HEK293T (cell line): ENCODE data around the gene CLIC3.

Source experiments
- CTCF ChIA-PET: fragments of 350-600 bp; formaldehyde crosslinking; extraction: SDS; loops from one replicate; lab custom pipeline; 2021; ENCODE audit warnings: antibody characterized with exemption, inconsistent platforms; lab: Yijun Ruan, JAX
- POLR2A ChIA-PET: fragments of 350-600 bp; formaldehyde crosslinking; extraction: SDS; loops from one replicate; lab custom pipeline; 2020; ENCODE audit warnings: antibody characterized with exemption, inconsistent platforms; lab: Yijun Ruan, JAX
- DNase-seq: peaks from one replicate; pipeline ENCODE4 v3.0.0; 2012; ENCODE audit warnings: mixed read lengths; ENCODE audit errors: extremely low spot score
- ARNT ChIP-seq: fragments of 450-650 bp; IDR thresholded peaks from 2 replicates; pipeline ENCODE4 v1.6.1; 2017; ENCODE audit warnings: mild to moderate bottlenecking
- BHLHE40 ChIP-seq: fragments of 450-650 bp; IDR thresholded peaks from 2 replicates; pipeline ENCODE4 v1.6.1; 2016; ENCODE audit warnings: mild to moderate bottlenecking, moderate library complexity, borderline replicate concordance
- CTBP1 ChIP-seq: fragments of 450-650 bp; IDR thresholded peaks from 2 replicates; pipeline ENCODE4 v1.6.1; 2016; ENCODE audit warnings: borderline replicate concordance
- FOXA1 ChIP-seq: fragments of 450-650 bp; IDR thresholded peaks from 2 replicates; pipeline ENCODE4 v1.6.1; 2016; ENCODE audit warnings: mild to moderate bottlenecking
- FOXK2 ChIP-seq: fragments of 450-650 bp; IDR thresholded peaks from 2 replicates; pipeline ENCODE4 v1.6.1; 2016; ENCODE audit warnings: mild to moderate bottlenecking
- FOXM1 ChIP-seq: fragments of 450-650 bp; IDR thresholded peaks from 2 replicates; pipeline ENCODE4 v1.6.1; 2017; ENCODE audit warnings: mild to moderate bottlenecking, borderline replicate concordance
- HDGF ChIP-seq: fragments of 450-650 bp; IDR thresholded peaks from 2 replicates; pipeline ENCODE4 v1.6.1; 2017; ENCODE audit warnings: antibody characterized with exemption, borderline replicate concordance
- L3MBTL2 ChIP-seq: fragments of 450-650 bp; conservative IDR thresholded peaks from 2 replicates; pipeline ENCODE4 v1.6.1; 2016; ENCODE audit warnings: mild to moderate bottlenecking
- LEF1 ChIP-seq: fragments of 450-650 bp; IDR thresholded peaks from 2 replicates; pipeline ENCODE4 v1.6.1; 2017; ENCODE audit warnings: mild to moderate bottlenecking, borderline replicate concordance
- NFRKB ChIP-seq: fragments of 450-650 bp; IDR thresholded peaks from 2 replicates; pipeline ENCODE4 v1.6.1; 2016; ENCODE audit warnings: mild to moderate bottlenecking, moderate library complexity
- PKNOX1 ChIP-seq: fragments of 450-650 bp; IDR thresholded peaks from 2 replicates; pipeline ENCODE4 v1.6.1; 2016
- SP1 ChIP-seq: fragments of 450-650 bp; IDR thresholded peaks from 2 replicates; pipeline ENCODE4 v1.6.1; 2017
- SUZ12 ChIP-seq: fragments of 450-650 bp; IDR thresholded peaks from 2 replicates; pipeline ENCODE4 v1.6.1; 2016; ENCODE audit warnings: mild to moderate bottlenecking
- TARDBP ChIP-seq: fragments of 450-650 bp; IDR thresholded peaks from 2 replicates; pipeline ENCODE4 v1.6.1; 2016
- ZNF384 ChIP-seq: fragments of 450-650 bp; IDR thresholded peaks from 2 replicates; pipeline ENCODE4 v1.6.1; 2016

The CLIC3 gene

DNA sequence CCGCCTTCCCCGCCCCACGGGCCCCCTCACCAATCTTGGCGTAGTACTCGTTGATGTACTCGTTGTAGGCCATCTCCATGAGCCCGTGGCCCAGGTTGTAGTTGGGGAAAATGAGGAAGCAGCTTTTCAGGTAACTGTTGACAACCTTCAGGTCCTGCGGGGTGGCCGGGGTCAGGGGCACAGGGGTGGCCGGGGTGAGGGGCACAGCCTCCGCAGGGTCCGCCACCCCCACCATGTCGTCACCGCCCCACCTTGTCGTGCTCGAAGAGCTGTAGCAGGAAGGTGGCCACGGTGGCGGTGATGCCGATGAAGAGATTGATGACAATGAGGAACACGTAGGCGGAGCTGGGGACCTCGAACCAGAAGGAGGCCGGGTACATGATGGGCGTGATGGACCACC is 14.8 kb upstream of the CLIC3 start:
- no peak for DNase-seq
- no peak for TF ChIP-seq PKNOX1
- no peak for TF ChIP-seq FOXA1
- TF ChIP-seq BHLHE40: no peak
- ChIA-PET CTCF (no interaction called here), POLR2A (interaction anchor here (2.2 kb wide), 1 partner anchor 18 kb away, joined by 6 read pairs; no protein-coding TSS in a partner anchor)

DNA sequence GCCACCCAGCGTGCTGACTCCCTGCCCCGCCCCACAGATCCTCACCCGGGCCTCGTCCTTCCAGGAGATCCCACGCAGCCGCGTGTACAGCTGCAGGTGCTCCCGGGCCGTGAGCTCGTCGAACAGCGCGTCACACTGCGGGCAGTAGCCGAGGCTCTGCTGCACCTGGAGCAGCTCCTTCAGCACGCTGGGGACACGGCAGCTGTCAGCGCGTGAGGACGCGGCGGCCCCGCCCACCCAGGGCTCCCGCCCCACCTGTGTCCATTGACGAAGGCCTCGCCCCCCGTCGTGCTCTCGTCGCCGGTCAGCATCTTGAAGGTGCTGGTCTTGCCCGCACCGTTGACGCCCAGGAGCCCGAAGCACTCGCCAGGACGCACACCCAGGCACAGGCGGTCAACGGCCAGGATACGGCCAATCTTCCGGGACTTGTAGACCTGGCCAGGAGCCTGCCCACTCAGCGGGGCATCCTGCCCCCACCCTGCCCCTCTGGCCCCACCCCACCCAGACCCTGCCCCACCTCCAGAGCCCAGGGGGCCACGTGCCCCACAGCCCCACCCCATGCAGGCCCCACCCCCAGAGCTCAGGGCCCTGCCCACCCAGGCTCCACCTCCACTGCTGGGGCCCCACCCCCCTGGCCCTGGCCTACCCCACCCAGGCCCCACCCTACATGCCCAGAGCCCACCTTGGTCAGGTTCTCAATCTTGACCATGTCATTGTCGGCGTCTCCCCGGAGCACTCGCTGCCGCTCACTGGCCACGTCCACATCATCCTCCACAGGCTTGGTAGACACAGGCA is 13.8 kb upstream of the CLIC3 start:
- DNase-seq: no peak
- no peak for TF ChIP-seq HDGF
- TF ChIP-seq SP1: no peak
- no peak for TF ChIP-seq LEF1
- CTCF ChIA-PET: no interaction called here
- POLR2A ChIA-PET: interaction anchor here (2.2 kb wide), 1 partner anchor 17 kb away, joined by 6 read pairs; no protein-coding TSS in a partner anchor

- DNase-seq: no peak
- TF ChIP-seq ARNT (no peak), TARDBP (no peak), L3MBTL2 (no peak)
- POLR2A ChIA-PET: no interaction called here
- CTCF ChIA-PET: no interaction called here
These were observed 12.8 kb upstream of the CLIC3 start for GRCh38 chr9:137009217-137009616.

- no peak for DNase-seq
- TF ChIP-seq ZNF384: no peak
- no peak for TF ChIP-seq FOXM1
- ChIA-PET CTCF (no interaction called here), POLR2A (no interaction called here)
These were observed 11.9 kb upstream of the CLIC3 start for GRCh38 chr9:137008312-137008711.

GRCh38 chr9:137007816-137008270 is 11.5 kb upstream of the CLIC3 start:
- ChIA-PET CTCF (interaction anchor here (1.2 kb wide), 1 partner anchor 60 kb away, joined by 3 read pairs; no protein-coding TSS in a partner anchor), POLR2A (no interaction called here)
- DNase-seq: no peak
- TF ChIP-seq FOXK2 (no peak), L3MBTL2 (no peak), ARNT (no peak), CTBP1 (no peak), SUZ12 (no peak), BHLHE40 (no peak), PKNOX1 (no peak), NFRKB (no peak), TARDBP (no peak), FOXA1 (no peak), ZNF384 (no peak)

DNA sequence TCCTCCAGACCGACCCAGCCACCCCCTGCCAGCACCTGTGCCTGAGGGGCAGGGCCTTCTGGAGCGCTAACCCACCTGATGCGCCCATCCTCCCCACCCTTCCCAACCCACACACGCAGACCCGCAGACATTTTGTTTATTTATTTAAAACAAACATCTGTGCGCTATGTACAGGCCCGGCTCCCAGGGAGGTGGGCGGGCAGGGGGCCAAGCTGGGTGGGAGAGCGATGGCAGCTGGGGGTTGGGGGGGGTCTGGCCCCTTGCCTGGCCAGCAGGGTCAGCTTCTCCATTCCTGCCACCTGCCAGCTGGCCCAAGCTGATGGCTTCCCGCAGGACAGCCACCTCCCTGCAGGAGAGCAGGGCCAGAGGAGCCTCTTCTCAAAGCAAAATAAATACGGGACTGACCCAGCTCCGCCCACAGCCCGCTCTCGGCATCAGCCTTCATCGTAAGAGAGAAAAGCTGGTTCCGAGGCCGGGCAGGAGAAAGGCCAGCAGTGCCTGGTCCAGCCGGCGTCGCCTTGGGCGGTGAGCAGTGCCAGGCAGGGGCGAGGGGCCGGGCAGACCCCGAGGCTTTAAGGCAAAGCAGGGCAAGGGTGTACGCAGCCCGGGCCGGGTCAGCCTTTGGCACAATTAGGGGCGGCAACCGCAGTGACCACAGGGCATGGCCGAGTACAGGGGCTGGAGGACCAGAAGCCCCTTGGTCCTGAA is 10.9 kb upstream of the CLIC3 start:
- no peak for DNase-seq
- no peak for TF ChIP-seq FOXA1
- TF ChIP-seq PKNOX1: no peak
- no peak for TF ChIP-seq BHLHE40
- TF ChIP-seq L3MBTL2: no peak
- no peak for TF ChIP-seq LEF1
- no peak for TF ChIP-seq FOXM1
- ChIA-PET POLR2A (no interaction called here), CTCF (interaction anchor here (1.2 kb wide), 1 partner anchor 59 kb away, joined by 3 read pairs; no protein-coding TSS in a partner anchor)
